GM12874 (cell line): Measurements from ENCODE around the gene MEIS2.

Experiments used
- TF ChIP-seq, protein P1 (sequence below): IDR thresholded peaks from 2 replicates; pipeline ENCODE4 v1.5.1; 2011; ENCODE audit warnings: low read depth, mild to moderate bottlenecking, control low read depth, low read length, moderate library complexity; ENCODE audit not compliant: insufficient read depth

MEIS2 gene

DNA sequence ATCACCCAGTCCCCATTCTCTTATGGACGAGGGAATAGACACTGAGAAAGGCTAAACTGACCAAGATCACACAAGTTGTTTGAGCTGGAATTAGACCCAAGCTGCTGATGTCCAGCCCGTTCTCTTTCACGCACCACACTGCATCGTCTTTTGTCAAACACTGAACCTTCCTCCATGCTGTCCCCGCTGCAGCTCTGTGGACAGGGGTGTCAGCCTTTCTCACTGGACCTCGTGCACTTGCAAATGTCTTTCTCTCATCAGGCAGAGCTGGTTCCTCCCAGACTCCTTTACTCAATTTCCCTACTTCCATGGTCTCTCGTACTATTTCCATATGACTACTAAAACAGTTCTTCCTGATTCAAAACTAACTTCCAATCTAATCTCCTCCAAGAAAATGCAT lies 161.6 kb downstream of the MEIS2 start:
- TF ChIP-seq, protein P1, sequence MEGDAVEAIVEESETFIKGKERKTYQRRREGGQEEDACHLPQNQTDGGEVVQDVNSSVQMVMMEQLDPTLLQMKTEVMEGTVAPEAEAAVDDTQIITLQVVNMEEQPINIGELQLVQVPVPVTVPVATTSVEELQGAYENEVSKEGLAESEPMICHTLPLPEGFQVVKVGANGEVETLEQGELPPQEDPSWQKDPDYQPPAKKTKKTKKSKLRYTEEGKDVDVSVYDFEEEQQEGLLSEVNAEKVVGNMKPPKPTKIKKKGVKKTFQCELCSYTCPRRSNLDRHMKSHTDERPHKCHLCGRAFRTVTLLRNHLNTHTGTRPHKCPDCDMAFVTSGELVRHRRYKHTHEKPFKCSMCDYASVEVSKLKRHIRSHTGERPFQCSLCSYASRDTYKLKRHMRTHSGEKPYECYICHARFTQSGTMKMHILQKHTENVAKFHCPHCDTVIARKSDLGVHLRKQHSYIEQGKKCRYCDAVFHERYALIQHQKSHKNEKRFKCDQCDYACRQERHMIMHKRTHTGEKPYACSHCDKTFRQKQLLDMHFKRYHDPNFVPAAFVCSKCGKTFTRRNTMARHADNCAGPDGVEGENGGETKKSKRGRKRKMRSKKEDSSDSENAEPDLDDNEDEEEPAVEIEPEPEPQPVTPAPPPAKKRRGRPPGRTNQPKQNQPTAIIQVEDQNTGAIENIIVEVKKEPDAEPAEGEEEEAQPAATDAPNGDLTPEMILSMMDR = no peak

DNA sequence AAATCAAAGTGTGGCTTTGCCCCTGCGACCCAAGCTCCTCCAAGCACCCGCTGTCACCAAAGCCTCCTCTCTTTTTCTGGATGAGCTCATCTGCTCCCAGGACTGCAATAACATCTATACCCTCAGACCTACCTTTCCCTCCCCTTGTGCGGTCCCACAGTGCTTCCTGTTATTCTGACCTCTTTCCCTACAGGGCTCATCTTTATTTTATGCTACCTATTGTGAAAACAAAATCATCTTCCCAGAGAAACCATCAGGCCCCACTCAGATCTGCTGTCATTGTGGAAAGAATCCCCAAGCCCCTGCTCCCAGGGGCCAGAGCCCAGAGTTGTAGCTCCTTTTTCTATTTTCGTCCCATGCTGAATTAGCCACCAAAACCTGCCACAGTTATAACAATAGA lies 162.2 kb downstream of the MEIS2 start:
- TF ChIP-seq, protein P1 = no peak

DNA sequence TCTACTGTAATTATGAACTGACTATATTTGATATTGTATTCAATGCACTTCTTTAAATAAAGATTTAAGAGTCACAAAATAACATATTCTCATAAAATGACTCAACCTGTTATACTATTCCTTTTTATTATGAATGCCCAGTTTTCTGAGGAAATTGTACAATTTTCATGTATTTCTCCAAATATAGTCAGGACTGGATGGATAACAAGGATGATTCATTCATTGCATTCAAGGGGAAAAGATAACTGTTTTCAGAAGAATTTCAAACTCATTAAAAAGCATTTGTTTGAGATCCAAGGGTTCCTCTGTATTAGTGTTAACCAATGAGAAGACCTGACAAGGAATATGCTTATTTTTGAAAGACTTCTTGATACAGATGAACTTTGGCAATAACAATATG lies 163.7 kb downstream of the MEIS2 start:
- TF ChIP-seq, protein P1 = no peak

DNA sequence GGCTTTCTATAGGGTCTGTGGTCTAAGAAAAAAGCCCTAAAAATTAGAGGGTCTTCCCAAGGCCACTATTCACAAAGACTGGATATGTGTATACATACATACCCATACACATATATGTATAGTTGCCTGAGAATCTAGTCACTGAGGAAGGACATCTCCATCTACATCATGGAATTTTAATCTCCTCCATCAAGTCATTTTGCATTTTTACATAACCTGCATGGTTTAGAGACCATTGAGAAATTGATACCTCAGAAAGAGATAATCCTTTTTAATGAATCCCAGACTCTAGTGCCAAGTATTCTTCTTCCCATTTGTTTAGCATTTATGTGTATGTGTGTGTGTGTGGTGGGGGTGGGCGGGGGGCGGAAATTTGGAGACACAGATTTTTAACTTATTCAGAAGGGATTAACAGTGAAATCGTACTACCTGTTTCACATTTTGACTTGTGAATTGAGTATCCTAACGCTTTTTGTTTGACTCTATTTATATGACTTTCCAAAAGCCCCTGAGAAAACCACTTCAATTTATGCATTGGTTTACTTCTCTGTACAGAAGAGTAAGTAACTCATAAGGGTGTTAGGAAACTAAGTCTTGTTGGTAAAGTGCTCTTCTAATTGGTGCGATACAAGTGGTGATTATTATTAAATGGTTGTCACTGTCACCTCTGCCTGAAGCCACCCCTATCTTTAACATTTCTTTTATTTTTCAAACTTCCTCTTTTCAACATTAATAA lies 166.9 kb downstream of the MEIS2 start:
- TF ChIP-seq, protein P1 = no peak

DNA sequence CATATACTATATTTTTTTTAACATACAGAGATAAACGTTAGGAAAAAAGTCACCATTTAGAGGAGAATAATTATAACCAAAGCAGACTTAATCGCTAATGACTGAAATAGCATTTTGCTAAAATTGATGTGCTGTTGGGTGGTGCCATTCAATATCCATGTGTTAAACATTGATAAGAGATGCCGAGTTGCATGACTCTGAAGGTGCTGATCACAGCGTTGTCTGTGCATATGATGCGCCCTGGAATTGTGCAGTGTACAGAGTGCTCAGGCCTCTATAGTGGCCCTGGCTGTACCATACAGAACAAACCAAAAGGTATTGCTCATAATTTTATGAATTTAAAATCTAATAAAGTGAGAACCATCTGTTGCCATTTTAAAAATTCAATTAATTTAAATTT lies 168.3 kb downstream of the MEIS2 start:
- TF ChIP-seq, protein P1 = no peak

DNA sequence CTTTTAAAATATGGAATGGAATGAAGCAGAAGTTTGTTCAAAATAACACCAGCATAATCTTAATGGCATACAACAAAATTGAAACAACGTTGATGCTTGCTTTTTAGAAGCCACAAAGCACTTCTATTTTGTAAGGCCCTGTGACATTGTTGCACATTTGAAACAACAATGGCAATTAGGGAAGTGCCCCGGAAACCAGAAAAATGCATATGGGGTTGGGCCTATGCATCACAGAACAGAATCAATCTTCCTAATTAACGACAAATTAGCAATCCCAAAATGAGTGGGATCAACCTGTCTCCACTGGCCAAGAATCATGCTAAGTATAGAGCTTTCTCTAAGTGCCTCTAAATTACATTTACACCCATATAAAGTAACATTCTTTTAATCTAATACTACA lies 168.9 kb downstream of the MEIS2 start:
- TF ChIP-seq, protein P1 = no peak

DNA sequence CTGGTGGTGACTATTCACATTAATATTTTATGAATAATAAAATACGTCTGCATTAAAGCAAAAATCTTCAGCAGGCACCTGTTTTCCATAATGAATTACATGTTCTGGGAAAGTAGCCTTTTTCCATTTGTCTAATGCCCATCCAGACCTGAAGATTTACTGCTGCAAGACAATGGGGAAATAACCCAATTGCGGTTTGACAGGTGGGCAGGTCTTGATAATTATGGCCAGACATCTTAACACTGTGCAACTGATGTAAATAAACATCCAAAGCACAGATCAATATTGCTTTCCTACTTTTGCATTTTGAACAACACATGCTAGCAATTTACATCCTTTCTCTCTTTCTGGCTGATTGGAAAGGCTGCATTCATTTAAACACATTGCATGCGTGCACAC lies 173.9 kb downstream of the MEIS2 start:
- TF ChIP-seq, protein P1 = no peak
